IMR-90 (cell line): ENCODE measurements around the gene KRR1. TPM values are rescaled to one million over a fixed set of nuclear protein-coding genes. Genes with fewer than 3 reads are reported as not detected.

ENCODE experiments used
- ATAC-seq: fragments of 200-7000 bp; cut with Tn5 transposase; 2 replicates; pipeline ENCODE4 v1.9.1; 2020; ENCODE audit warnings: low read depth, mild to moderate bottlenecking, moderate library complexity
- BruUV-seq: library from RNA; stranded (reverse); fragments of 400-500 nt; replicated peaks from 2 replicates; lab custom pipeline; 2021; lab: Mats Ljungman, UMichigan
- CTCF ChIA-PET: fragments of 300-600 bp; formaldehyde crosslinking; extraction: SDS; loops from one replicate; lab custom pipeline; 2021; ENCODE audit warnings: antibody characterized with exemption; lab: Yijun Ruan, JAX
- POLR2A ChIA-PET: fragments of 300-600 bp; sonication (Branson Sonifier 250); formaldehyde crosslinking; loops from one replicate; lab custom pipeline; 2022; ENCODE audit warnings: antibody characterized with exemption; ENCODE audit not compliant: unreplicated experiment; lab: Charles Lee
- DNase-seq: peaks from one replicate; pipeline ENCODE4 v3.0.0; 2013
- H2AFZ ChIP-seq: replicated peaks from 2 replicates; pipeline ENCODE3; 2013; ENCODE audit warnings: low read length, mild to moderate bottlenecking; ENCODE audit not compliant: poor library complexity
- H2AK5ac ChIP-seq: 2 replicates; pipeline ENCODE4 v1.6.1; 2013; ENCODE audit warnings: low read depth, low read length, inconsistent platforms
- H2AK9ac ChIP-seq: replicated peaks from 2 replicates; pipeline ENCODE3; 2013; ENCODE audit warnings: mild to moderate bottlenecking, low read depth, low read length, moderate library complexity; ENCODE audit not compliant: poor library complexity
- H2BK120ac ChIP-seq: 2 replicates; pipeline ENCODE4 v1.6.1; 2013; ENCODE audit warnings: low read depth, low read length, inconsistent platforms
- H2BK15ac ChIP-seq: 3 replicates; pipeline ENCODE4 v1.6.1; 2013; ENCODE audit warnings: low read depth, low read length, inconsistent platforms
- H2BK20ac ChIP-seq: 2 replicates; pipeline ENCODE4 v1.6.1; 2013; ENCODE audit warnings: low read depth, mild to moderate bottlenecking, inconsistent platforms, low read length, moderate library complexity
- H2BK5ac ChIP-seq: 2 replicates; pipeline ENCODE4 v1.6.1; 2013; ENCODE audit warnings: mild to moderate bottlenecking, low read depth, low read length, inconsistent platforms; ENCODE audit not compliant: poor library complexity, severe bottlenecking
- H3K14ac ChIP-seq: replicated peaks from 2 replicates; pipeline ENCODE4 v1.6.1; 2013; ENCODE audit warnings: low read depth, low read length, inconsistent platforms
- H3K18ac ChIP-seq: 2 replicates; pipeline ENCODE4 v1.6.1; 2013; ENCODE audit warnings: low read depth, low read length, control low read depth
- H3K23ac ChIP-seq: 2 replicates; pipeline ENCODE4 v1.6.1; 2013; ENCODE audit warnings: low read depth, low read length, inconsistent platforms
- H3K27ac ChIP-seq: 2 replicates; pipeline ENCODE4 v1.5.1; 2013; ENCODE audit warnings: mild to moderate bottlenecking, control low read depth, low read length; ENCODE audit not compliant: insufficient read depth
- H3K27me3 ChIP-seq: 2 replicates; pipeline ENCODE4 v1.6.1; 2013; ENCODE audit warnings: low read length; ENCODE audit not compliant: control insufficient read depth, insufficient read depth
- H3K36me3 ChIP-seq: 2 replicates; pipeline ENCODE4 v1.6.1; 2013; ENCODE audit warnings: low read length, mixed read lengths; ENCODE audit not compliant: control insufficient read depth, insufficient read depth
- H3K4ac ChIP-seq: 2 replicates; pipeline ENCODE4 v1.6.1; 2013; ENCODE audit warnings: low read depth, low read length, inconsistent platforms
- H3K4me1 ChIP-seq: 2 replicates; pipeline ENCODE4 v1.6.1; 2013; ENCODE audit warnings: low read length, mixed read lengths; ENCODE audit not compliant: control insufficient read depth, insufficient read depth
- H3K4me2 ChIP-seq: 2 replicates; pipeline ENCODE4 v1.6.1; 2013; ENCODE audit warnings: low read depth, mild to moderate bottlenecking, control low read depth, low read length, moderate library complexity
- H3K4me3 ChIP-seq: 2 replicates; pipeline ENCODE4 v1.5.1; 2013; ENCODE audit warnings: low read depth, mild to moderate bottlenecking, control low read depth, low read length, moderate library complexity; ENCODE audit not compliant: insufficient read depth
- H3K56ac ChIP-seq: 2 replicates; pipeline ENCODE4 v1.6.1; 2013; ENCODE audit warnings: low read length, inconsistent platforms; ENCODE audit not compliant: insufficient read depth; ENCODE audit errors: extremely low read depth
- H3K79me1 ChIP-seq, 2 experiments: 2 replicates each; pipeline ENCODE4 v1.6.1; 2013; ENCODE audit warnings: low read length in 2 of 2, inconsistent platforms in 1 of 2, low read depth in 1 of 2
- H3K9ac ChIP-seq: 2 replicates; pipeline ENCODE4 v1.6.1; 2013; ENCODE audit warnings: low read depth, low read length, control low read depth
- H3K9me1 ChIP-seq: 2 replicates; pipeline ENCODE4 v1.6.1; 2013; ENCODE audit warnings: low read length, inconsistent platforms; ENCODE audit not compliant: insufficient read depth
- H3K9me3 ChIP-seq: 2 replicates; pipeline ENCODE4 v1.6.1; 2013; ENCODE audit warnings: low read length; ENCODE audit not compliant: control insufficient read depth, insufficient read depth
- H4K20me1 ChIP-seq: 2 replicates; pipeline ENCODE4 v1.6.1; 2013; ENCODE audit warnings: low read length, inconsistent platforms; ENCODE audit not compliant: insufficient read depth
- H4K5ac ChIP-seq: 2 replicates; pipeline ENCODE4 v1.6.1; 2013; ENCODE audit warnings: mild to moderate bottlenecking, low read depth, low read length, control low read depth
- H4K8ac ChIP-seq, 2 experiments: 2 replicates each; pipeline ENCODE4 v1.6.1; 2013; ENCODE audit warnings: low read depth in 2 of 2, low read length in 2 of 2, control low read depth in 1 of 2, inconsistent platforms in 1 of 2
- H4K91ac ChIP-seq: 2 replicates; pipeline ENCODE4 v1.6.1; 2013; ENCODE audit warnings: low read depth, low read length, inconsistent platforms; ENCODE audit not compliant: insufficient read depth
- BHLHE40 ChIP-seq: fragments of 150-350 bp; IDR thresholded peaks from 2 replicates; pipeline ENCODE4 v1.6.1; 2016; ENCODE audit warnings: mild to moderate bottlenecking, low read depth, low read length
- CEBPB ChIP-seq: IDR thresholded peaks from 2 replicates; pipeline ENCODE4 v1.6.1; 2012; ENCODE audit warnings: low read depth, low read length, improper control_type of control experiment
- CHD1 ChIP-seq: IDR thresholded peaks from 2 replicates; pipeline ENCODE4 v1.6.1; 2012; ENCODE audit warnings: low read depth, low read length, improper control_type of control experiment
- FOS ChIP-seq: fragments of 150-350 bp; IDR thresholded peaks from 2 replicates; pipeline ENCODE4 v1.6.1; 2016; ENCODE audit warnings: low read depth, low read length
- MAFK ChIP-seq: IDR thresholded peaks from 2 replicates; pipeline ENCODE4 v1.6.1; 2012; ENCODE audit warnings: low read depth, low read length, improper control_type of control experiment
- MAZ ChIP-seq: IDR thresholded peaks from 2 replicates; pipeline ENCODE4 v1.6.1; 2012; ENCODE audit warnings: low read depth, mild to moderate bottlenecking, low read length, improper control_type of control experiment, moderate library complexity, borderline replicate concordance
- MXI1 ChIP-seq: IDR thresholded peaks from 2 replicates; pipeline ENCODE4 v1.6.1; 2012; ENCODE audit warnings: low read depth, mild to moderate bottlenecking, low read length, moderate library complexity, borderline replicate concordance
- NFE2L2 ChIP-seq: fragments of 150-350 bp; IDR thresholded peaks from 2 replicates; pipeline ENCODE4 v1.6.1; 2016; ENCODE audit warnings: low read depth, mild to moderate bottlenecking, low read length
- POLR2A ChIP-seq: IDR thresholded peaks from 2 replicates; pipeline ENCODE4 v1.6.1; 2012; ENCODE audit warnings: mild to moderate bottlenecking, low read depth, low read length
- RAD21 ChIP-seq: IDR thresholded peaks from 2 replicates; pipeline ENCODE4 v1.6.1; 2012; ENCODE audit warnings: low read length, improper control_type of control experiment
- RCOR1 ChIP-seq: IDR thresholded peaks from 2 replicates; pipeline ENCODE4 v1.6.1; 2012; ENCODE audit warnings: mild to moderate bottlenecking, low read length, improper control_type of control experiment; ENCODE audit not compliant: insufficient replicate concordance
- RFX5 ChIP-seq: IDR thresholded peaks from 2 replicates; pipeline ENCODE4 v1.8.0; 2012; ENCODE audit warnings: low read depth, mild to moderate bottlenecking, low read length, moderate library complexity
- SMC3 ChIP-seq: fragments of 150-350 bp; IDR thresholded peaks from 2 replicates; pipeline ENCODE4 v1.6.1; 2016; ENCODE audit warnings: low read depth, mild to moderate bottlenecking, antibody characterized with exemption, low read length, moderate library complexity
- WGBS, 2 experiments: methylation state at CpG; one replicate each; pipeline versions ENCODE4 v1.1.5 to v1.1.7; 2013; ENCODE audit warnings: missing lambda C conversion rate in 2 of 2; ENCODE audit not compliant: insufficient read length in 1 of 2; ENCODE audit errors: extremely low coverage in 2 of 2; 5-methylcytosine and 5-hydroxymethylcytosine counted together
- dilution Hi-C: fragments of 300-500 bp; cut with HindIII; formaldehyde crosslinking; loops from one replicate; pipeline ENCODE4 v1.14.3; 2018; ENCODE audit warnings: low sequenced_read_pairs; ENCODE audit not compliant: unreplicated experiment
- in situ Hi-C: fragments of 300-500 bp; cut with MboI; formaldehyde crosslinking; loops from 3 replicates; pipeline ENCODE4 v1.14.3; 2019; ENCODE audit warnings: low sequenced_read_pairs, inconsistent platforms, mixed read lengths
- intact Hi-C: fragments of 100-400 bp; cut with micrococcal nuclease; formaldehyde crosslinking; loops from 2 replicates; pipeline ENCODE4 v1.10.0; 2022
- polyA plus RNA-seq, 3 experiments: library from polyadenylated mRNA; depleted of rRNA; stranded (reverse); fragments of >200 nt; gene quantifications; 2 replicates each; pipeline ENCODE4 v1.2.3, GENCODE V29; 2012; ENCODE audit warnings: low replicate concordance in 1 of 3
- total RNA-seq: library from RNA; depleted of rRNA; stranded (reverse); fragments of >200 nt; gene quantifications from 2 replicates; pipeline ENCODE4 v1.2.3, GENCODE V29; 2012
- TF ChIP-seq, protein P1 (sequence below): conservative IDR thresholded peaks from 2 replicates; pipeline ENCODE4 v1.5.1; 2012; ENCODE audit warnings: mild to moderate bottlenecking, low read depth, low read length, improper control_type of control experiment
- TF ChIP-seq, protein P2 (sequence below): fragments of 150-350 bp; IDR thresholded peaks from 2 replicates; pipeline ENCODE4 v1.6.1; 2017; ENCODE audit warnings: mild to moderate bottlenecking, antibody characterized with exemption, low read length, low read depth
- TF ChIP-seq, protein P3 (sequence below): fragments of 150-350 bp; IDR thresholded peaks from 2 replicates; pipeline ENCODE4 v1.6.1; 2016; ENCODE audit warnings: low read depth, mild to moderate bottlenecking, low read length, moderate library complexity, borderline replicate concordance

Gene KRR1
- total and polyA plus RNA-seq, 2 of the 4 experiments (the other 2 are of a cell fraction) = 18.3 to 31.4 TPM

DNA sequence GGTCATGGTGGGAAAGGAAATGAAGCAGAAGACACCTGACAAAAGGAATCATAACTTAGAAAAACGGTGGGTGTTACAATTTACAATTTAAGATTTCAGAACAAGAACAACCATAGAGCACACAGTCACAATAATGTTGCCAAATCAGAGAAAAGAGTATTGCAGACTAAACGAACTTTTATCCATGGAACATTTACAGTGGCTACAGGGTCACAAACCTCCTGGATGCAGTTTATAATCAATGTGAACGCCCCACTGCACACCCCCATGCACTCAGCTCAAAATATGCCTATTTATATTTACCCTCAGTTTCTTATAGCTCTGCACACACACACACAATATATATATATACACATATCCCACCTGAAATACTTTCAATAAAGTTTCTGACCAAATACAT lies 8.0 kb downstream of the KRR1 start:
- Histone ChIP-seq H3K4ac (no peak overlapping the region), H3K4me1 (peaks cover 1% of the 10 kb centered on the region; the same call in 1 of the 2 replicates), H2BK15ac (no peak overlapping the region), H3K4me3 (no peak overlapping the region), H4K8ac (no peak overlapping the region), H3K79me1 (peaks cover 11% of the 10 kb centered on the region in 2 experiments; a peak in 3 of 4 replicates), H2BK5ac (no peak overlapping the region), H3K27me3 (no peaks in the 10 kb centered on the region), H3K23ac (no peak overlapping the region), H3K4me2 (no peak overlapping the region), H3K9ac (no peak overlapping the region), H3K18ac (no peak overlapping the region), H4K20me1 (no peaks in the 10 kb centered on the region), H4K5ac (no peak overlapping the region), H4K91ac (no peak overlapping the region), H3K14ac (no peak overlapping the region), H2BK20ac (no peak overlapping the region), H2AK9ac (no peak overlapping the region), H3K9me1 (no peaks in the 10 kb centered on the region), H3K36me3 (peaks cover 32% of the 10 kb centered on the region), H2AK5ac (no peak overlapping the region), H3K9me3 (no peaks in the 10 kb centered on the region), H2AFZ (no peak overlapping the region), H2BK120ac (no peak overlapping the region), H3K56ac (no peak overlapping the region), H3K27ac (no peak overlapping the region)
- TF ChIP-seq NFE2L2 (no peak), CEBPB (no peak), RFX5 (no peak), POLR2A (no peak), MAZ (no peak), RCOR1 (no peak), MXI1 (no peak), MAFK (no peak), RAD21 (no peak), BHLHE40 (no peak), FOS (no peak), CHD1 (no peak), SMC3 (no peak)
- TF ChIP-seq, protein P1, sequence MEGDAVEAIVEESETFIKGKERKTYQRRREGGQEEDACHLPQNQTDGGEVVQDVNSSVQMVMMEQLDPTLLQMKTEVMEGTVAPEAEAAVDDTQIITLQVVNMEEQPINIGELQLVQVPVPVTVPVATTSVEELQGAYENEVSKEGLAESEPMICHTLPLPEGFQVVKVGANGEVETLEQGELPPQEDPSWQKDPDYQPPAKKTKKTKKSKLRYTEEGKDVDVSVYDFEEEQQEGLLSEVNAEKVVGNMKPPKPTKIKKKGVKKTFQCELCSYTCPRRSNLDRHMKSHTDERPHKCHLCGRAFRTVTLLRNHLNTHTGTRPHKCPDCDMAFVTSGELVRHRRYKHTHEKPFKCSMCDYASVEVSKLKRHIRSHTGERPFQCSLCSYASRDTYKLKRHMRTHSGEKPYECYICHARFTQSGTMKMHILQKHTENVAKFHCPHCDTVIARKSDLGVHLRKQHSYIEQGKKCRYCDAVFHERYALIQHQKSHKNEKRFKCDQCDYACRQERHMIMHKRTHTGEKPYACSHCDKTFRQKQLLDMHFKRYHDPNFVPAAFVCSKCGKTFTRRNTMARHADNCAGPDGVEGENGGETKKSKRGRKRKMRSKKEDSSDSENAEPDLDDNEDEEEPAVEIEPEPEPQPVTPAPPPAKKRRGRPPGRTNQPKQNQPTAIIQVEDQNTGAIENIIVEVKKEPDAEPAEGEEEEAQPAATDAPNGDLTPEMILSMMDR = no peak
- TF ChIP-seq, protein P2, sequence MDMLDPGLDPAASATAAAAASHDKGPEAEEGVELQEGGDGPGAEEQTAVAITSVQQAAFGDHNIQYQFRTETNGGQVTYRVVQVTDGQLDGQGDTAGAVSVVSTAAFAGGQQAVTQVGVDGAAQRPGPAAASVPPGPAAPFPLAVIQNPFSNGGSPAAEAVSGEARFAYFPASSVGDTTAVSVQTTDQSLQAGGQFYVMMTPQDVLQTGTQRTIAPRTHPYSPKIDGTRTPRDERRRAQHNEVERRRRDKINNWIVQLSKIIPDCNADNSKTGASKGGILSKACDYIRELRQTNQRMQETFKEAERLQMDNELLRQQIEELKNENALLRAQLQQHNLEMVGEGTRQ = no peak
- TF ChIP-seq, protein P3, sequence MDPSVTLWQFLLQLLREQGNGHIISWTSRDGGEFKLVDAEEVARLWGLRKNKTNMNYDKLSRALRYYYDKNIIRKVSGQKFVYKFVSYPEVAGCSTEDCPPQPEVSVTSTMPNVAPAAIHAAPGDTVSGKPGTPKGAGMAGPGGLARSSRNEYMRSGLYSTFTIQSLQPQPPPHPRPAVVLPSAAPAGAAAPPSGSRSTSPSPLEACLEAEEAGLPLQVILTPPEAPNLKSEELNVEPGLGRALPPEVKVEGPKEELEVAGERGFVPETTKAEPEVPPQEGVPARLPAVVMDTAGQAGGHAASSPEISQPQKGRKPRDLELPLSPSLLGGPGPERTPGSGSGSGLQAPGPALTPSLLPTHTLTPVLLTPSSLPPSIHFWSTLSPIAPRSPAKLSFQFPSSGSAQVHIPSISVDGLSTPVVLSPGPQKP = no peak
- no CpG with 5 or more reads among the region's 3 CpGs for WGBS, 2 experiments
- intact Hi-C loops (no loop called here), in situ Hi-C loops (loop anchor here (10.0 kb wide), 1 partner anchor 809 kb away; no protein-coding TSS in a partner anchor), dilution Hi-C loops (no loop called here)
- BruUV-seq = no TSS peak
- ATAC-seq = no peak
- CTCF ChIA-PET = interaction anchor here (0.7 kb wide), 1 partner anchor 774 kb away, joined by 3 read pairs; no protein-coding TSS in a partner anchor
- POLR2A ChIA-PET = no interaction called here
- no peak for DNase-seq
